HEK293T (cell line): ENCODE results near the gene CIP2A.

Experiments used
- ARNT ChIP-seq: fragments of 450-650 bp; IDR thresholded peaks from 2 replicates; pipeline ENCODE4 v1.6.1; 2017; ENCODE audit warnings: mild to moderate bottlenecking
- FOXA1 ChIP-seq: fragments of 450-650 bp; IDR thresholded peaks from 2 replicates; pipeline ENCODE4 v1.6.1; 2016; ENCODE audit warnings: mild to moderate bottlenecking
- FOXK2 ChIP-seq: fragments of 450-650 bp; IDR thresholded peaks from 2 replicates; pipeline ENCODE4 v1.6.1; 2016; ENCODE audit warnings: mild to moderate bottlenecking
- FOXM1 ChIP-seq: fragments of 450-650 bp; IDR thresholded peaks from 2 replicates; pipeline ENCODE4 v1.6.1; 2017; ENCODE audit warnings: mild to moderate bottlenecking, borderline replicate concordance
- L3MBTL2 ChIP-seq: fragments of 450-650 bp; conservative IDR thresholded peaks from 2 replicates; pipeline ENCODE4 v1.6.1; 2016; ENCODE audit warnings: mild to moderate bottlenecking
- SP1 ChIP-seq: fragments of 450-650 bp; IDR thresholded peaks from 2 replicates; pipeline ENCODE4 v1.6.1; 2017
- ZNF384 ChIP-seq: fragments of 450-650 bp; IDR thresholded peaks from 2 replicates; pipeline ENCODE4 v1.6.1; 2016
- TF ChIP-seq, protein P1 (sequence below): fragments of 450-650 bp; IDR thresholded peaks from 2 replicates; pipeline ENCODE4 v1.6.1; 2016

DNA sequence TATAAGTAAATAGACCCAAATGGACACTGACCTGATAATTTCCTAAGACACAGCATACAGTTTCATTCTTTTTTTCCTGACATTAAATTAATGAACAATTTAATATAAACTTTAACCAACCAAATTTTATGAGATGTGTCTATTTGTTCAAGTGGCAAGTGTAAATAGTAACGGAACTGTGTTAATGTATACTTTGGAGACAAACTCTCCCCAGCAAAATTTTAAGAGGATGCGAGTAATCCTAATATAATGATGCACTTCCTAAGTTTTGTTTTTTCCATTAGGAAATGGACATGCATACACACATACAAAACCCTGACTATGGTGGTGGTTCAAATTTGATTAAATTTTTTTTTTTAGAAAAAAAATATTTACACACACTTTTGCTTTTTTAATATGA is 40.4 kb downstream of the CIP2A start:
- no peak for TF ChIP-seq FOXM1
- TF ChIP-seq, protein P1, sequence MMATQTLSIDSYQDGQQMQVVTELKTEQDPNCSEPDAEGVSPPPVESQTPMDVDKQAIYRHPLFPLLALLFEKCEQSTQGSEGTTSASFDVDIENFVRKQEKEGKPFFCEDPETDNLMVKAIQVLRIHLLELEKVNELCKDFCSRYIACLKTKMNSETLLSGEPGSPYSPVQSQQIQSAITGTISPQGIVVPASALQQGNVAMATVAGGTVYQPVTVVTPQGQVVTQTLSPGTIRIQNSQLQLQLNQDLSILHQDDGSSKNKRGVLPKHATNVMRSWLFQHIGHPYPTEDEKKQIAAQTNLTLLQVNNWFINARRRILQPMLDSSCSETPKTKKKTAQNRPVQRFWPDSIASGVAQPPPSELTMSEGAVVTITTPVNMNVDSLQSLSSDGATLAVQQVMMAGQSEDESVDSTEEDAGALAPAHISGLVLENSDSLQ = no peak
- no peak for TF ChIP-seq FOXA1
- TF ChIP-seq SP1 = no peak
- TF ChIP-seq ARNT = no peak
- TF ChIP-seq L3MBTL2 = no peak
- no peak for TF ChIP-seq FOXK2
- TF ChIP-seq ZNF384 = no peak
